Activated CD4-positive, alpha-beta T cell treated with anti-CD3 and anti-CD28 coated beads, Interleukin-2, amount 50 U/mL, for 24 hours (primary cell): ENCODE data around the gene DEPDC5.

Source experiments
- DNase-seq, 2 donors: peaks; one replicate each; pipeline ENCODE4 v3.0.0-alpha.2; 2020; ENCODE audit warnings: low read depth in 1 of 2, low spot score in 1 of 2

Gene DEPDC5

GRCh38 chr22:31921106-31921505 lies 167.3 kb downstream of the DEPDC5 start:
- DNase-seq = no peak

GRCh38 chr22:31922534-31922933 lies 168.7 kb downstream of the DEPDC5 start:
- DNase-seq = no peak

GRCh38 chr22:31923136-31923535 lies 169.3 kb downstream of the DEPDC5 start:
- no peak for DNase-seq

GRCh38 chr22:31923747-31924146 lies 169.9 kb downstream of the DEPDC5 start:
- no peak for DNase-seq

GRCh38 chr22:31925056-31925455 lies 171.2 kb downstream of the DEPDC5 start:
- DNase-seq = no peak

GRCh38 chr22:31926024-31926423 lies 172.2 kb downstream of the DEPDC5 start:
- DNase-seq = no peak

GRCh38 chr22:31926969-31927368 lies 173.2 kb downstream of the DEPDC5 start:
- DNase-seq = no peak

GRCh38 chr22:31927562-31927961 lies 173.7 kb downstream of the DEPDC5 start:
- no peak for DNase-seq

- DNase-seq = no peak
Measured at GRCh38 chr22:31929167-31929930, 175.5 kb downstream of the DEPDC5 start.

- DNase-seq = no peak
Measured at GRCh38 chr22:31932863-31933262, 179.0 kb downstream of the DEPDC5 start.

- DNase-seq = no peak
Measured at GRCh38 chr22:31933406-31933805, 179.6 kb downstream of the DEPDC5 start.

GRCh38 chr22:31933816-31934482 lies 180.1 kb downstream of the DEPDC5 start:
- DNase-seq = no peak

- no peak for DNase-seq
Measured at GRCh38 chr22:31935961-31936635, 182.3 kb downstream of the DEPDC5 start.

GRCh38 chr22:31937341-31937740 lies 183.5 kb downstream of the DEPDC5 start:
- no peak for DNase-seq

GRCh38 chr22:31938296-31938695 lies 184.5 kb downstream of the DEPDC5 start:
- DNase-seq = no peak

GRCh38 chr22:31940506-31940905 lies 186.7 kb downstream of the DEPDC5 start:
- DNase-seq = no peak

GRCh38 chr22:31942091-31942490 lies 188.3 kb downstream of the DEPDC5 start:
- DNase-seq = no peak

GRCh38 chr22:31943206-31943977 lies 189.6 kb downstream of the DEPDC5 start:
- peak in 1 of 2 donors; percentile 2 for DNase-seq

- peak; percentile 82 to 89 for DNase-seq
Measured at GRCh38 chr22:31943978-31944699, 190.3 kb downstream of the DEPDC5 start, which contains the start of gene YWHAH. Gene YWHAH (plus strand): TSS chr22:31944535. CDS start chr22:31944734, 199 bp downstream.

GRCh38 chr22:31944700-31945442 lies 191.1 kb downstream of the DEPDC5 start:
- no peak for DNase-seq
